Lung (tissue), 12 donors: ENCODE results near the gene NOL11. TPM values are rescaled to one million over a fixed set of nuclear protein-coding genes. Genes with fewer than 3 reads are reported as not detected.

Experiments used
- ATAC-seq: fragments of 200-7000 bp; cut with Tn5 transposase; one replicate; pipeline ENCODE4 v1.9.1; 2020; ENCODE audit warnings: moderate number of reproducible peaks; ENCODE audit not compliant: insufficient read depth, low FRiP score
- DNase-seq, 3 donors: peaks; one replicate each; pipeline ENCODE4 v3.0.0-alpha.2; 2013 to 2017
- H3K27ac ChIP-seq, 2 donors: one replicate each; pipeline ENCODE4 v1.5.1; 2013; ENCODE audit warnings: mild to moderate bottlenecking in 2 of 2, moderate library complexity in 2 of 2, control low read depth in 1 of 2, inconsistent platforms in 1 of 2, low read depth in 1 of 2, low read length in 1 of 2
- H3K27me3 ChIP-seq, 3 donors: one replicate each; pipeline ENCODE4 v1.5.1; 2013; ENCODE audit warnings: low read length in 2 of 3; ENCODE audit not compliant: control insufficient read depth in 3 of 3, insufficient read depth in 3 of 3
- H3K36me3 ChIP-seq, 4 donors: one replicate each; pipeline ENCODE4 v1.5.1; 2013; ENCODE audit warnings: low read length in 4 of 4, mild to moderate bottlenecking in 1 of 4, moderate library complexity in 1 of 4; ENCODE audit not compliant: control insufficient read depth in 4 of 4, insufficient read depth in 4 of 4
- H3K4me1 ChIP-seq, 5 donors: one replicate each; pipeline ENCODE4 v1.5.1; 2013; ENCODE audit warnings: low read length in 5 of 5, mild to moderate bottlenecking in 2 of 5, moderate library complexity in 1 of 5; ENCODE audit not compliant: control insufficient read depth in 5 of 5, insufficient read depth in 5 of 5
- H3K4me3 ChIP-seq: one replicate; pipeline ENCODE4 v1.5.1; 2013; ENCODE audit warnings: mild to moderate bottlenecking, control low read depth, moderate library complexity
- H3K9ac ChIP-seq, 2 donors: one replicate each; pipeline ENCODE4 v1.5.1; 2013; ENCODE audit warnings: low read length in 2 of 2, control low read depth in 1 of 2; ENCODE audit not compliant: insufficient read depth in 1 of 2
- H3K9me3 ChIP-seq, 4 donors: one replicate each; pipeline ENCODE4 v1.5.1; 2013; ENCODE audit warnings: low read length in 3 of 4, mild to moderate bottlenecking in 1 of 4, moderate library complexity in 1 of 4; ENCODE audit not compliant: control insufficient read depth in 4 of 4, insufficient read depth in 3 of 4
- CTCF ChIP-seq: IDR thresholded peaks from 2 replicates; pipeline ENCODE4 v1.5.1; 2012; ENCODE audit warnings: mild to moderate bottlenecking; ENCODE audit errors: control extremely low read depth, extremely low read depth
- WGBS, 2 donors: extraction: QIAGEN DNeasy Blood & Tissue Kit; methylation state at CpG; one replicate each; pipeline ENCODE4 v1.1.7; 2013; 5-methylcytosine and 5-hydroxymethylcytosine counted together
- polyA plus RNA-seq, 2 donors: library from polyadenylated mRNA; stranded (reverse); fragments of 200-250 nt; gene quantifications; one replicate each; pipeline ENCODE4 v1.2.1, GENCODE V29; 2013
- total RNA-seq, 2 donors: library from RNA; depleted of rRNA in 1 of 2; stranded (reverse); fragments of >200 nt in 1 of 2; gene quantifications; one replicate each; pipeline ENCODE4 v1.2.1, GENCODE V29; 2014 to 2021
- donor health status: control.
- donor health status: control.
- donor health status: Bipolar disorder and iron deficiency.
- donor health status: healthy.
- donor health status: DM: yes; HTN: yes; CAD: no.

The NOL11 gene
- total and polyA plus RNA-seq, 4 donors = 18.4 to 46.9 (median 37.8) TPM

- peak in 2 of 3 donors; percentile 13 to 51 for DNase-seq
- Histone ChIP-seq H3K27me3 (no peaks in the 10 kb centered on the region), H3K36me3 (peaks cover 14 to 29% (median 25%) of the 10 kb centered on the region in 4 donors), H3K4me1 (no peaks in the 10 kb centered on the region), H3K4me3 (no peak overlapping the region), H3K9ac (no peak overlapping the region), H3K9me3 (no peaks in the 10 kb centered on the region), H3K27ac (no peak overlapping the region)
- WGBS, 2 donors = 60 to 69% methylated on average over 14 of the region's 14 CpGs
- TF ChIP-seq CTCF = no peak
- no peak for ATAC-seq
These were observed 29.2 kb downstream of the NOL11 start for GRCh38 chr17:67746704-67747571.

- Histone ChIP-seq H3K9ac (no peak overlapping the region), H3K36me3 (peaks cover 14 to 29% (median 24%) of the 10 kb centered on the region in 4 donors), H3K9me3 (no peaks in the 10 kb centered on the region), H3K4me1 (no peaks in the 10 kb centered on the region), H3K27me3 (no peaks in the 10 kb centered on the region), H3K4me3 (no peak overlapping the region), H3K27ac (no peak overlapping the region)
- no peak for ATAC-seq
- 54 to 63% methylated on average over 2 of the region's 2 CpGs for WGBS, 2 donors
- peak in 1 of 3 donors; percentile 12 for DNase-seq
- TF ChIP-seq CTCF = no peak
These were observed 30.0 kb downstream of the NOL11 start for GRCh38 chr17:67747681-67748235.

GRCh38 chr17:67750067-67750466 is 32.3 kb downstream of the NOL11 start:
- Histone ChIP-seq H3K36me3 (peaks cover 9 to 23% (median 16%) of the 10 kb centered on the region in 4 donors), H3K9me3 (no peaks in the 10 kb centered on the region), H3K27me3 (no peaks in the 10 kb centered on the region), H3K27ac (no peak overlapping the region), H3K4me3 (no peak overlapping the region), H3K9ac (no peak overlapping the region), H3K4me1 (no peaks in the 10 kb centered on the region)
- 98 to 99% methylated on average over 4 of the region's 4 CpGs for WGBS, 2 donors
- TF ChIP-seq CTCF = no peak
- ATAC-seq (no peak), DNase-seq (no peak)
